ENCODE results near the gene TBC1D10B.

TBC1D10B gene

DNA sequence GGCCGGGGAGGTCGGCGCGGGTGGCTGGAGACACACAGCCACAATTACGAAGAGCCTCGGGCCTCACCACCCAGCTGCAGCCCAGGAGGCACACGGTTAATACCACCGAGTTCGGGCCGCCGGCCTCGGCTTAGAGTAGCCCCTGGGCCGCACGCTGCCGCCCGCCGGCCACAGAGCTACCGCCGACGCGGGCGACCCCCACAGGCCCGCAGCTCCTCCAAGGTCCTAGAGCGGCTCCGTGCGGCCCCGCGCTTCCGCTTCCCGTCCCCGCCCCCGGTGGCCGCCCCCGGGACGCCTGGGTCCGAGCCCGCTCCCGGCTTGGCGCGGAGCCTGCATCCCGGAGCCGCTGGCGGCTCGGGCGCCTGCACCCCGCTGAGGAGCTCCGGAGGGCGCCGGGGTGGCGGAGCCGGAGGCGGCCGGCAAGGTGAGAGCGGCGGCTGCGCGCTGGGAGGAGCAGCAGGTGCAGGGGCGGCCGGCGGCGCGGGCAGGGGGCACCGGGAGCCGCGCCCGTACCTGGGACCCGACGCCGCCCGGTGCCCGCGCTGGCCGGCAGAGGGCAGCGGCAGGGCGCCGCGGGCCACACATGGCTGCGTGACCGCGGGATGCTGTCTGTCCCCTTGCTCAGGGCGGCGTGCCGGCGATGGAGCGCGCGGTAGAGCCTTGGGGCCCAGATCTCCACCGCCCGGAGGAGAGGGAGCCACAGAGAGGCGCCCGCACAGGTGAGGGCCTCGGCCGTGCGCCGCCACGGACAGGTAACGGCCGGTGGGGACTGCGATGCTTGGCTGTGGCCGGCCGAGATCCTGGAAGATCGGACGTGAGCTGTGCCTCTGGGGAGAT lies 25.1 kb upstream of the TBC1D10B start, which contains the start of gene ZNF48:
TSS of gene ZNF48 (plus strand) at position 266 of the 837 bp plus-strand sequence. CDS start at position 641, 375 bp downstream.
- Histone ChIP-seq H3K9me2 (replicated peaks; ENCODE audit: low read depth, low read length) (no peaks in the 10 kb centered on the region), H3K4me2 (ENCODE audit: low read depth, low read length, poor library complexity, severe bottlenecking) (peak within 1 kb of the TSS; percentile 100), H4K20me1 (ENCODE audit: insufficient read depth, low read length, poor library complexity, severe bottlenecking) (peaks cover 17% of the 10 kb centered on the region), H3K4me3 (ENCODE audit: low read length, poor library complexity, severe bottlenecking) (peak within 1 kb of the TSS; percentile 99), H3F3A (ENCODE audit: low read depth) (peaks cover 14% of the 10 kb centered on the region), H3K4me1 (ENCODE audit: insufficient read depth, low read length, poor library complexity, severe bottlenecking) (peaks cover 51% of the 10 kb centered on the region), H3K27me3 (ENCODE audit: insufficient read depth, low read length, poor library complexity, severe bottlenecking) (no peaks in the 10 kb centered on the region), H3K36me3 (ENCODE audit: insufficient read depth, low read length) (peaks cover 8% of the 10 kb centered on the region; the same call in 1 of the 2 replicates), H3K9me3 (ENCODE audit: insufficient read depth, low read depth, low read length) (no peaks in the 10 kb centered on the region), H3K79me2 (ENCODE audit: insufficient read depth, low read length) (peaks cover 45% of the 10 kb centered on the region), H3K9ac (ENCODE audit: low read depth, low read length, poor library complexity, severe bottlenecking) (peak within 1 kb of the TSS; percentile 89), H2AFZ (ENCODE audit: low read length) (peak within 1 kb of the TSS; percentile 98)
- TF ChIP-seq, protein P1, sequence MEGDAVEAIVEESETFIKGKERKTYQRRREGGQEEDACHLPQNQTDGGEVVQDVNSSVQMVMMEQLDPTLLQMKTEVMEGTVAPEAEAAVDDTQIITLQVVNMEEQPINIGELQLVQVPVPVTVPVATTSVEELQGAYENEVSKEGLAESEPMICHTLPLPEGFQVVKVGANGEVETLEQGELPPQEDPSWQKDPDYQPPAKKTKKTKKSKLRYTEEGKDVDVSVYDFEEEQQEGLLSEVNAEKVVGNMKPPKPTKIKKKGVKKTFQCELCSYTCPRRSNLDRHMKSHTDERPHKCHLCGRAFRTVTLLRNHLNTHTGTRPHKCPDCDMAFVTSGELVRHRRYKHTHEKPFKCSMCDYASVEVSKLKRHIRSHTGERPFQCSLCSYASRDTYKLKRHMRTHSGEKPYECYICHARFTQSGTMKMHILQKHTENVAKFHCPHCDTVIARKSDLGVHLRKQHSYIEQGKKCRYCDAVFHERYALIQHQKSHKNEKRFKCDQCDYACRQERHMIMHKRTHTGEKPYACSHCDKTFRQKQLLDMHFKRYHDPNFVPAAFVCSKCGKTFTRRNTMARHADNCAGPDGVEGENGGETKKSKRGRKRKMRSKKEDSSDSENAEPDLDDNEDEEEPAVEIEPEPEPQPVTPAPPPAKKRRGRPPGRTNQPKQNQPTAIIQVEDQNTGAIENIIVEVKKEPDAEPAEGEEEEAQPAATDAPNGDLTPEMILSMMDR (conservative IDR thresholded peaks at IDR 0.05; ENCODE audit: low read length), result peak; percentile 30
- TF ChIP-seq EZH2phosphoT487 (IDR thresholded peaks at IDR 0.05; ENCODE audit: borderline replicate concordance), result no peak

DNA sequence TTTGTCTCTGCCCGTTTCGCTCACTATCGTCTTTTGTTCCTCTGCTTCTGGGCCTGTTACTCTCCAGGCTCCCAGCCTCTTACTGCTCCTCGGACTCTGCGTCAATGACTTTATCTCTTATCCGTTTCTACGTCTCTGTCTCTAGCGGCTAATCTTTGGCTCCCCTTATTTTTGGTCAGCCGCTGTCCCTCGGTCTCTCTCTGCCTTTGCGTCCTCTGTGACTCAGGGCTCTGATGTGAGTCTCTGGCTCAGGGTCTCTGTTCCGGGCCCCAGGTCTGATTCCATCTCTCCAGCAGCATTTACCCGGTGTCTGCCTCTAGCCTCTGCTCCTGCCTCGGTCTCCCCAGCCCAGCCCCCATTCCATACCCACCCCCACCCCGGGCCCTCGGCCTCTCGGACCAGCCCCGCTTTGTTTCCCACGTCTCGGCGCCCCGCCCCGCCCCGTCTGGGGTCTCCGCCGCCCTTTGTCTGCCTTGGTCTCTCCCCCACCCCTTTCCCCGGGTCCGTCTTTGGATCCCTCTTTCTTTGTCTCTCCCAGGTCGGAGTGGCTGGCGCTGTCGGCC lies 24.4 kb upstream of the TBC1D10B start:
- Histone ChIP-seq H3K4me1 (ENCODE audit: insufficient read depth, low read length, poor library complexity, severe bottlenecking) (peaks cover 46% of the 10 kb centered on the region), H4K20me1 (ENCODE audit: insufficient read depth, low read length, poor library complexity, severe bottlenecking) (peaks cover 17% of the 10 kb centered on the region), H3K27me3 (ENCODE audit: insufficient read depth, low read length, poor library complexity, severe bottlenecking) (no peaks in the 10 kb centered on the region), H3K9ac (ENCODE audit: low read depth, low read length, poor library complexity, severe bottlenecking) (peak overlapping the region; percentile 89), H3F3A (ENCODE audit: low read depth) (peaks cover 10% of the 10 kb centered on the region), H2AFZ (ENCODE audit: low read length) (peak overlapping the region; percentile 98), H3K9me2 (replicated peaks; ENCODE audit: low read depth, low read length) (no peaks in the 10 kb centered on the region), H3K79me2 (ENCODE audit: insufficient read depth, low read length) (peaks cover 45% of the 10 kb centered on the region), H3K4me3 (ENCODE audit: low read length, poor library complexity, severe bottlenecking) (peak overlapping the region; percentile 99), H3K9me3 (ENCODE audit: insufficient read depth, low read depth, low read length) (no peaks in the 10 kb centered on the region), H3K4me2 (ENCODE audit: low read depth, low read length, poor library complexity, severe bottlenecking) (peak overlapping the region; percentile 94), H3K36me3 (ENCODE audit: insufficient read depth, low read length) (peaks cover 8% of the 10 kb centered on the region; the same call in 1 of the 2 replicates)
- TF ChIP-seq EZH2phosphoT487 (IDR thresholded peaks at IDR 0.05; ENCODE audit: borderline replicate concordance), result no peak
- TF ChIP-seq, protein P1 (conservative IDR thresholded peaks at IDR 0.05; ENCODE audit: low read length), result no peak

DNA sequence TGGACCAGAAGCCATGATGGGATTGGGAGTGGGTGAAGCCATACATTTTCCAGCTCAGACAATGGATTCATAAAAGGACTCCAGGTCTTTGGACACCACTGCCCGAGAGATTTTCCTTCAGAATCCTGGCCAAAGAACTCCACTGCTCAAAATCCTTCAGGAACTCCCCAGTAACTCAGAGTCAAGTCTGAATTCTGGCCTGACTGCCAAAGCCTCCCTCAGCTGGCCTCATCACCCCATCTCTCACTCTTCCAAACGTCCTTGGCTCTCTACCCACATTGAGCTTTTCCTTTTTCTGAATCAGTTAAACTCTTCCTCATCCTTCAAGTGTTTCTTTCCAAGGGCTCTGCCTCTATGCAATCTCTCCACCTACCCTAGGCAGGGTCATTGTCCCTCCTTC lies 13.2 kb upstream of the TBC1D10B start:
- peak overlapping the region; percentile 94 for H3K4me3 ChIP-seq (ENCODE audit: low read length, poor library complexity, severe bottlenecking)
- peak overlapping the region; percentile 85 for H3K9ac ChIP-seq (ENCODE audit: low read depth, low read length, poor library complexity, severe bottlenecking)
- no peaks in the 10 kb centered on the region for H3K9me3 ChIP-seq (ENCODE audit: insufficient read depth, low read depth, low read length)
- peaks cover 40% of the 10 kb centered on the region for H3K79me2 ChIP-seq (ENCODE audit: insufficient read depth, low read length)
- H3K9me2 ChIP-seq (replicated peaks; ENCODE audit: low read depth, low read length), result no peaks in the 10 kb centered on the region
- no peaks in the 10 kb centered on the region for H3K36me3 ChIP-seq (ENCODE audit: insufficient read depth, low read length)
- peaks cover 46% of the 10 kb centered on the region for H3K4me1 ChIP-seq (ENCODE audit: insufficient read depth, low read length, poor library complexity, severe bottlenecking)
- H4K20me1 ChIP-seq (ENCODE audit: insufficient read depth, low read length, poor library complexity, severe bottlenecking), result peaks cover 13% of the 10 kb centered on the region
- no peak for TF ChIP-seq EZH2phosphoT487 (IDR thresholded peaks at IDR 0.05; ENCODE audit: borderline replicate concordance)
- TF ChIP-seq, protein P1 (conservative IDR thresholded peaks at IDR 0.05; ENCODE audit: low read length), result no peak
- no peaks in the 10 kb centered on the region for H3K27me3 ChIP-seq (ENCODE audit: insufficient read depth, low read length, poor library complexity, severe bottlenecking)
- H3K4me2 ChIP-seq (ENCODE audit: low read depth, low read length, poor library complexity, severe bottlenecking), result peak overlapping the region; percentile 88
- no peak overlapping the region for H2AFZ ChIP-seq (ENCODE audit: low read length)
- peaks cover under 1% of the 10 kb centered on the region for H3F3A ChIP-seq (ENCODE audit: low read depth)
